Uterus (tissue), 4 donors: ENCODE results near the gene PSMG4. TPM values are rescaled to one million over a fixed set of nuclear protein-coding genes. Genes with fewer than 3 reads are reported as not detected.

Source experiments
- DNase-seq, 2 donors: peaks; one replicate each; pipeline ENCODE4 v3.0.0-alpha.2; 2019 to 2020
- H3K27ac ChIP-seq, 2 donors: fragments of 200-600 bp; sonication (generic); 1 replicate in 1 of 2; 2 replicates in 1 of 2; pipeline ENCODE4 v1.5.1; 2016 to 2018
- H3K27me3 ChIP-seq, 2 donors: fragments of 200-600 bp; sonication (generic); one replicate each; pipeline ENCODE4 v1.5.1; 2018 to 2019; ENCODE audit warnings: control low read depth in 1 of 2
- H3K36me3 ChIP-seq, 2 donors: fragments of 200-600 bp; sonication (generic); one replicate each; pipeline ENCODE4 v1.5.1; 2019; ENCODE audit warnings: control low read depth in 1 of 2
- H3K4me1 ChIP-seq, 2 donors: fragments of 200-600 bp; sonication (generic); one replicate each; pipeline ENCODE4 v1.5.1; 2018 to 2019; ENCODE audit warnings: control low read depth in 1 of 2
- H3K4me3 ChIP-seq, 2 donors: fragments of 200-600 bp; sonication (generic); 1 replicate in 1 of 2; 2 replicates in 1 of 2; pipeline ENCODE4 v1.5.1; 2018 to 2019; ENCODE audit warnings: mild to moderate bottlenecking in 1 of 2
- H3K9me3 ChIP-seq, 2 donors: fragments of 200-600 bp; sonication (generic); one replicate each; pipeline ENCODE4 v1.5.1; 2019; ENCODE audit warnings: control low read depth in 1 of 2
- POLR2A ChIP-seq, 2 donors: fragments of 450-650 bp; IDR thresholded peaks; one replicate each; pipeline ENCODE4 v1.6.1; 2016; ENCODE audit warnings: antibody characterized with exemption in 2 of 2, mild to moderate bottlenecking in 1 of 2, moderate library complexity in 1 of 2
- intact Hi-C: fragments of 100-400 bp; cut with DNase I; formaldehyde crosslinking; loops from one replicate; pipeline ENCODE4 v1.15.1; 2023; ENCODE audit warnings: low total_unique reads
- total RNA-seq, 4 donors: library from RNA; depleted of rRNA in 3 of 4; stranded (reverse); fragments of >200 nt in 3 of 4; gene quantifications; one replicate each; pipeline versions ENCODE4 v1.1.0 to v1.2.4, GENCODE V29; 2014 to 2023
- TF ChIP-seq, protein P1 (sequence below), 4 experiments: fragments of 200-600 bp in 2 of 4; fragments of 450-650 bp in 2 of 4; sonication (generic) in 2 of 4; IDR thresholded peaks; one replicate each; pipeline ENCODE4 v1.5.1; 2016 to 2019; ENCODE audit warnings: antibody characterized with exemption in 4 of 4, mild to moderate bottlenecking in 2 of 4, moderate library complexity in 1 of 4
- donor health status: DM: yes; HTN: yes; CAD: no.

PSMG4 gene
- total RNA-seq, 4 donors from 2014 or later, result 13.1 to 49.4 (median 28.0) TPM

DNA sequence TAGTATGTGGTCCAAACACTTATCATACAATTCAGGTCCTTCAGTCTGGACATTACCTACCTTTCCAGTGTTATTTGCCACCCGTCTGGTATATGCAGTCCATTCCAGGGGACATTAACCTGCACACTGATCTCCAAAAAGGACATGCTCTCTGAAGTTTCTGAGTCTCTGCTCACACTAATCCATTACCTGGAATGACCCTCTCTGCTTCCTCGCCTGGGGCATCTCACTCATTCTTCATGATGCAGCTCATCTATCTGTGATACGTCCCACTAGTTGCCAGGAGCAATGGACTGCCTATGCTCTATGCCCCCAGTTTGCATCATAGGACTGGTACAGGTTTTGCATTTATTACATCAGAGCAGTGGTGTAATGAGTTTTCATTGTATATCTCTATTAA lies 25.4 kb upstream of the PSMG4 start:
- Histone ChIP-seq H3K4me1 (peaks cover 0 to 1% of the 10 kb centered on the region in 2 donors), H3K4me3 (no peak overlapping the region), H3K36me3 (no peaks in the 10 kb centered on the region), H3K27me3 (peaks cover 3 to 23% of the 10 kb centered on the region in 2 donors), H3K9me3 (no peaks in the 10 kb centered on the region), H3K27ac (no peak overlapping the region)
- intact Hi-C loops, result no loop called here
- no peak for DNase-seq
- no peak for TF ChIP-seq POLR2A (IDR thresholded peaks at IDR 0.05)
- TF ChIP-seq, protein P1, sequence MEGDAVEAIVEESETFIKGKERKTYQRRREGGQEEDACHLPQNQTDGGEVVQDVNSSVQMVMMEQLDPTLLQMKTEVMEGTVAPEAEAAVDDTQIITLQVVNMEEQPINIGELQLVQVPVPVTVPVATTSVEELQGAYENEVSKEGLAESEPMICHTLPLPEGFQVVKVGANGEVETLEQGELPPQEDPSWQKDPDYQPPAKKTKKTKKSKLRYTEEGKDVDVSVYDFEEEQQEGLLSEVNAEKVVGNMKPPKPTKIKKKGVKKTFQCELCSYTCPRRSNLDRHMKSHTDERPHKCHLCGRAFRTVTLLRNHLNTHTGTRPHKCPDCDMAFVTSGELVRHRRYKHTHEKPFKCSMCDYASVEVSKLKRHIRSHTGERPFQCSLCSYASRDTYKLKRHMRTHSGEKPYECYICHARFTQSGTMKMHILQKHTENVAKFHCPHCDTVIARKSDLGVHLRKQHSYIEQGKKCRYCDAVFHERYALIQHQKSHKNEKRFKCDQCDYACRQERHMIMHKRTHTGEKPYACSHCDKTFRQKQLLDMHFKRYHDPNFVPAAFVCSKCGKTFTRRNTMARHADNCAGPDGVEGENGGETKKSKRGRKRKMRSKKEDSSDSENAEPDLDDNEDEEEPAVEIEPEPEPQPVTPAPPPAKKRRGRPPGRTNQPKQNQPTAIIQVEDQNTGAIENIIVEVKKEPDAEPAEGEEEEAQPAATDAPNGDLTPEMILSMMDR (IDR thresholded peaks at IDR 0.05), result no peak

DNA sequence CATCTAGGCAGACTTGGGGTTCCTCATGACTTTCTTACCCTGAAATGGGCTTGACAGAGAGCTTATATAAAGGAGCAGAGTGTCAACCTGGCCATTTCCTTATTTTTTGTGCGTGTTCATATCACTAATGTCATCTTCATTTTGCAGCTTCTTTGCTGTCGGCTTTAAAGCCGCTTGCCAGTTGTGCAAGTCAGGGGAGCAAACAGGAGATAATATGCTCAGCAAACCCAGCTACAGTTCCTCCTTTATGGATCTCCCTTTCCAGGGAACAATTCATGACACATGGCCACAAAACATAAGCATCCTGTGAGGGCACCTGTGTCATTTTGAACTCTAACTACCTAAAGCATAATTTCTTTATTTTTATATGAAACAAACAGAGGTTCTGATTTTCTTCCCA lies 24.8 kb upstream of the PSMG4 start:
- intact Hi-C loops, result no loop called here
- Histone ChIP-seq H3K27me3 (peaks cover 3 to 22% of the 10 kb centered on the region in 2 donors), H3K27ac (no peak overlapping the region), H3K4me3 (no peak overlapping the region), H3K36me3 (no peaks in the 10 kb centered on the region), H3K9me3 (no peaks in the 10 kb centered on the region), H3K4me1 (no peaks in the 10 kb centered on the region)
- TF ChIP-seq, protein P1 (IDR thresholded peaks at IDR 0.05), result no peak
- no peak for TF ChIP-seq POLR2A (IDR thresholded peaks at IDR 0.05)
- DNase-seq, result no peak

DNA sequence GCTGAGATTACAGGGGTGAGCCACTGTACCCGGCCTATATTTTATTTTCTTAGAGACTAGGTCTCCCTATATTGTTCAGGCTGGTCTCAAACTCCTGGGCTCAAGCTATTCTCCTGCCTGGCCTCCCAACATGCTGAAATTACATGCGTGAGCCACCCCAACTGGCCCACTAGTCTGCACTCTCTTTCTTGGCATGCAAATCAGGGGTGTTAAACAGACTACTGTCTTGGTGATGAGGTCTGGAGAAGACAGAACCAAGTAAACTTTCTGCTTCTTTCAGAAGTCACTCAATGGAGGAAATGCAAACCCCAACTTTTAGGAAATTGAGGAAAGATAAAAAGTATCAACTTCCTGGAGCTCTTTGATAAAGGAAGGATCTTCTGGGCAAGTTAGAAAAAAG lies 23.3 kb upstream of the PSMG4 start:
- peaks cover 0 to 8% of the 10 kb centered on the region in 2 donors for H3K27me3 ChIP-seq
- H3K4me1 ChIP-seq, result no peaks in the 10 kb centered on the region
- H3K36me3 ChIP-seq, result no peaks in the 10 kb centered on the region
- no peaks in the 10 kb centered on the region for H3K9me3 ChIP-seq
- H3K27ac ChIP-seq, result no peak overlapping the region
- no peak for DNase-seq
- TF ChIP-seq, protein P1 (IDR thresholded peaks at IDR 0.05), result no peak
- TF ChIP-seq POLR2A (IDR thresholded peaks at IDR 0.05), result no peak
- H3K4me3 ChIP-seq, result no peak overlapping the region
- intact Hi-C loops, result no loop called here

DNA sequence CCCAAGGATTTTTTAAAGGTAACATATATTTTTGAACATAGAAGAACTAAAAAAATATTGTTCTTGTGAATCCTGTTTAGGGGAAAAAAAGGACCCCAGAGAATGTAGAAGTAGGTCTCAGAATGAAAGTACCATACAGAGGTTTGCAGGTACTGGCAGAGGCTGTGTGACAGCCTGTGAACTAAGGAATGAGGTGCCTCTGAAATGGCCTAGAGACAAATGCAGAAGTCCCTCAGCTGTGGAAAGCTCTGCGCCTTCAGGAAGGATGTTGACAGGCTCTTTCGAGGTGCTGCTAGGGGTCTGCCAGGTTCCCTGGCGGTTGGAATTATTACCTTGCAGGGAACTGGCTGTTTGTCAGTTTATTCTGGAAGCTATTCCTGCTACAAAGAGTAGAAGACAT lies 22.7 kb upstream of the PSMG4 start:
- DNase-seq, result no peak
- Histone ChIP-seq H3K36me3 (no peaks in the 10 kb centered on the region), H3K9me3 (no peaks in the 10 kb centered on the region), H3K4me3 (no peak overlapping the region), H3K27ac (no peak overlapping the region), H3K4me1 (no peaks in the 10 kb centered on the region), H3K27me3 (peaks cover 0 to 8% of the 10 kb centered on the region in 2 donors)
- TF ChIP-seq, protein P1 (IDR thresholded peaks at IDR 0.05), result no peak
- no peak for TF ChIP-seq POLR2A (IDR thresholded peaks at IDR 0.05)
- intact Hi-C loops, result no loop called here

DNA sequence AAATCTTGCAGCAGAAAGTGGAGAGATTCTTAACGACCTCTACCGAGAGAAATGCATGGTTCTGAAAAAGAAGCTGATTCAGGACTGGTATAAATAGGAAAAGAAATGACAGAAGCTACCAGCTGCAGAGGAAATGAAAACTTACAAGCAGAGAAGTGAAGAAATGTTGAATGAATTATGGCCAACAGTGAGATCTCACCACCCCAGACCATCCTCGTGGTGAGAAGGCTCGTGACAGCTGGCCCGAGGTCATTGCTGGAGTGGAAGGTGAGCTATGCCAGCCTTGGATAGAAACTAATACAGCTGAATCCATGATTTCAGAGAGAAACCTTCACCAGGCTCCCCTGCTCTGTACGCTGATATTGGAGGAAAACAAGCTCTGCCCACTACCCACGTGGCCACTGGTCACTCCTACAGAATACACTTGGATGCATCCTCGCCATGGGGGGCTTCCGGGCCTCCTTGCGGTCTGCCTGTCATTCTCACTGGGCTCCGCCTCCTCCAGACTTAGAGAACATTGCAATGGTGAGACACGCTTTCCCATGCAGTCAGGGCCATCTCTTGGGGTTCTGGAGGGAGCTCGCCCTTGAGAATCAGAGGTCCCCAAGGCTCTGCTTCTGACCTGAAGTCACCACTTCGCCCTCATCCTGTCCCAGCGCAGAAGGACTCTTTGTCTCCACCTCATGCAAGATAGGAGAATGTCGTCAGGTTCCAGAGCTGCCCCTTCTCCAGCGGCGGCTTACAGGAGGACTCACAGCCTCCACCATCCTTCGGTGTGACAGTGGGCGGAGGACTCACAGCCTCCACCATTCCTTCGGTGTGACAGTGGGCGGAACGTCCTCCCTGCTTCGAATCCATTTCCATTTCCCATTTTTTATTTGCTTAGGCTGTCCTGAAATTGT lies 20.7 kb upstream of the PSMG4 start:
- intact Hi-C loops, result no loop called here
- Histone ChIP-seq H3K4me1 (no peaks in the 10 kb centered on the region), H3K36me3 (no peaks in the 10 kb centered on the region), H3K27me3 (peaks cover 0 to under 1% of the 10 kb centered on the region in 2 donors), H3K9me3 (no peaks in the 10 kb centered on the region), H3K4me3 (no peak overlapping the region), H3K27ac (no peak overlapping the region)
- DNase-seq, result no peak
- TF ChIP-seq, protein P1 (IDR thresholded peaks at IDR 0.05), result no peak
- TF ChIP-seq POLR2A (IDR thresholded peaks at IDR 0.05), result no peak
